GM19395 (cell line): ENCODE data around the gene LZTFL1.

Experiments used
- ATAC-seq: cut with Tn5 transposase; IDR thresholded peaks from one replicate; pipeline ENCODE4 v1.9.1; 2021; ENCODE audit warnings: mild to moderate bottlenecking, moderate library complexity; ENCODE audit not compliant: unreplicated experiment

Gene LZTFL1

GRCh38 chr3:45814322-45814721 lies 27.6 kb downstream of the LZTFL1 start:
- no peak for ATAC-seq

DNA sequence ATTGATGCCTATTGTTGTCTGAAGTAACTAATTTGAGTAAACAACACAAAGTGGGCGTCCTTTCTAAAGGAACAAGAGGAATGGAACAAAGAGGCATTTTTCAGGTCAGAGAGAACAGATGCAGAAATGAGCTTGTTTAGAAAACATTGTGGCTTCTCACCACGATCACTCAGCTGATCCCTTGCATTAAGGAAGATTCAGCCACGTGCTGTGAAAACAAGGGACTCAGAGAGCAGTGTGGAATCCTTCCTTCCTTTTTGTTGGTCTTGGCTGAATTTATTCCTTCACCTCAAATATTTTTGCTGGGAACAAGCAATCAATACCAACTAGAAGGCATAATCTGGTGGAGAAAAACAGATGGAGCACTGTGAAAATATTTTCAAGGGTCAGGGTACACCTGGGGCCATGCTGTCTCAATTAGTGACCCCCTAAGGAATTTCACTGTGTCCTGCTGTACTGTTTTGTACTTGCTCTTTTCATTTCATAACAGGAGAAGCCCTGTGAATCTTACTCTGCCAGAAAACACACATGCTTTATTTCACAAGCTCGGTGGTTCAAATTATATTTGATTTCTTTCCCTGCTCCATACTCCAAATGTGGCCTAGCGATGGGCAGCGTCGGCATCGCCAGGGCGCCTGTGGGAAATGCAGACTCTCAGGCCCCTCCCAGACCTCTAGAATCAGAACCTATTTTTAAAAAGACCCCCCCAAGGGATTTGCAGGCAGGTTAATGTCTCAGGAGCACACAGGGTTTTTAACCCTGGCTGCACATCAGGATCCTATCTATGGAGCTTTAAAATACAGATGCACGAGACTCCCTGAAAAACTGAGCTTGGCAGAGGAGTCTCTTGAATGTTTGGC lies 34.0 kb downstream of the LZTFL1 start:
- ATAC-seq = no peak

DNA sequence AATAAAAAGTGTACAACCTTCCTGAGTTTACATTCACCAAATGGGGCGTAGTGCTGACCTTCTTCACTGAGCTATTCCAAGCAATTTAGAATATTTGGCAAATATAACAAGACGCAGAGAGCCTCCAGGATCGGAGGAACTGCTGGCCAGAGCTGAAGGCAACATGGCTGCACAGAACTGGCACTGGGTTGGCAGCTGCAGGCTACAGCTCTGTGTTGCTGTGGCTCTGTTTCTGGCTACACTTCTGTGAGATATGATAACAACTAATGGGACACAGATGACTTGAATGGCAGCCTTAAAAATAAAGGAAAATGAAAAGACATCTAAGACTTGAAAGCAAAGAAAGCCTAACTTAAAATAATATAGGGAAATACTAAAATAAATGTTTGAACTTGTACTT lies 34.8 kb downstream of the LZTFL1 start:
- no peak for ATAC-seq

DNA sequence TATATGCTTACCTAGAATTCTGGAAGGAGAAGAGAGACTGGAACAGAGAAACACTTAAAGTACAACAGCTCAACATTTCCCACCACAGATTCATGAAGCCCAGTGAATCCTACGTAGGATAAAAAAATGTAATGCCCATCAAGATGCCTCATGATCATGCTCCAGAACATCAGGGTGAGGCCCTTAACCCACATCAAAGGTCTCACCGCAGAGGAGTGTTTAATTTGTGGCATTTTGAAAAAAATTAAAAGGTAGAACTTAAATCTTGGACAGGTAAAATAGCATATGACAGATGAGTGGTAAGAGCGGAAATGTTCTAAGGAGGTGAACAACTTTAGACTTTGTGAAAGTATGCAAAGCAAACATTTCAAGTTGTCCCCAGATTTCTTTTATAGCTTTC lies 35.8 kb downstream of the LZTFL1 start:
- no peak for ATAC-seq

DNA sequence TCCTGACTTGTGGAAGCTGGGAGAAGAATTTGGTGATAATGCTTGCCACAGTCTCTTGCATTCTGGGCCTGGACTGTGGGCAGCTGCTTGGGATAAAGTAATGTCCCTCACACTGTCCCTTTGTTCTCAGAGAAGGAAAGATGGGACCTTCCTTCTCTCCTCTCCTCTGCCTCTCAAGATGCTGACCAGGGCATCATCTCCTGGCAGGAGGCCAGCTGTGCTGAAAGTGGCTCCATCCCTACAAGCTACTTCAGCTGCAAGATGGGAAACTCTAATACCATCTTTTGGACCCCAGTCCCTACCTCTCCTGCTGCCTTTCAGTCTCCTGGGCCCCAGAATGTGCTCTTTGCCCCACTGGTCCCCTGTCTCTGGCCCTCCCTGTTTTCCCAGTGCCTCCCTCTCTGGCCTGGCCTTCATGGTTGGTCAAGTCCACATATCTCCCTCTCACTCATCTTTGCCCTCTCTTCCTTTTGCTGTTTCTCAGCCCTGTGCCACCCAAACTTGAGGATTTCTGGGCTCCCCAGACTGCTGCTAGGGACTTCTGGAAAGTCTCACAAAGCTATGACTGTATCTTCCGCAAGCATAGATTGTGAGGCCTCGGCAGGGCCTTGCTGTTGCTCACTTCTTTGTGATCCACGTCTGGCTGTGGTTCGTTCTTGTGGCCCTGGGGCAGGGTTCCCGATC lies 38.5 kb downstream of the LZTFL1 start:
- ATAC-seq = no peak

DNA sequence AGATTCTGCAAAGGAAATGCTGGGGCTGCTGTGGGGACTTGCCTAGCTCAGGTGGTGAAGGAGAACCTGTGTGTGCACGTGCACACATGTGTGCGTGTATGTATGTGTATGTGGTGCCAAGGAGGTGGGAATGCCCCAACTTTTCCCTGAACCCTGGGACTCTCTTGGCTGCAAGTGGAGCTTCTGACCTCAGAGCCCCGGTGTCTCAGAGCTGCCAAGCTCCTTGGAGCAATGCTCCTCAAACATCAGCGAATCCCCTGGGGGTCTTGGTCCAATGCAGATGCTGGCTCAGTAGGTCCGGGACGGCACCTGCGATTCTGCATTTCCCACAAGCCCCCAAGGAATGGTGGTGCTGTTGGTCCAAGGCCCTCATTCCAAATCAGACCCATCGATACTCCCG lies 39.8 kb downstream of the LZTFL1 start:
- no peak for ATAC-seq

GRCh38 chr3:45800611-45801010 lies 41.3 kb downstream of the LZTFL1 start:
- no peak for ATAC-seq

- ATAC-seq = no peak
These were observed 42.3 kb downstream of the LZTFL1 start for GRCh38 chr3:45799586-45799985.

GRCh38 chr3:45798034-45798433 lies 43.9 kb downstream of the LZTFL1 start:
- no peak for ATAC-seq

DNA sequence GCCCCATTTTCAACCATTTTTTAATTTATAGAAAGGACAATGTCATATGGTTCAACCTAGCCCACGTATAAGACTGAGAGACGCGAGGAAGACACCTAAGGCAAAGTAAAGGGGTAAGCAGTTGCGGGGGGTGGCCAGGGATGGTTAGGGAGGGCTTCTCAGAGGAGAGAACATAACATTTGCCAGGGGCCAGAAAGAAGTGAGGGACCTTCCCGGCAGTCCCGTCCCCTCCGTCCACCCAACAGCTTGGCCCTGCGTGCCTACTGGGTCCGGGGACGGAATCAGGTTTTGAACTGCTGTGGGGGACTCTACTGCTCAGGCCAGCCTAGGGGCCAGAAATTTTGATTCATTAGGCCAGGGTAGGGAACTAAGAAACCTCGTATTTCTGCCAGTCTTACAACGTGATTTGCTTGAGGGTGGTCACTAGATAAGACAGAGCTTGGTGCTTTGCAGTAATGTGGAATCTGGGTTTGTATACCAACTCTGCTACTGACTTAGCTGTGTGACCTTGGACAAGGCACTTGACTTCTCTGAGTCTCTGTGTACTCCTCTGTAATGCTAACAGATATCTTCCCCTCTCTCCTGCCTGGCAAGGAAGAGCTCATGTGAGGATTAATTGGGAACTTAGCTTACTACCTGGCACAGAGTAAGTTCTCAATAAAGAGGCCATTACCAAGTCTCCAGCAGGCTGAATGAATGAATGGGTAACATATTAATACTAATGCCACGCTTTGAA lies 44.8 kb downstream of the LZTFL1 start:
- no peak for ATAC-seq

DNA sequence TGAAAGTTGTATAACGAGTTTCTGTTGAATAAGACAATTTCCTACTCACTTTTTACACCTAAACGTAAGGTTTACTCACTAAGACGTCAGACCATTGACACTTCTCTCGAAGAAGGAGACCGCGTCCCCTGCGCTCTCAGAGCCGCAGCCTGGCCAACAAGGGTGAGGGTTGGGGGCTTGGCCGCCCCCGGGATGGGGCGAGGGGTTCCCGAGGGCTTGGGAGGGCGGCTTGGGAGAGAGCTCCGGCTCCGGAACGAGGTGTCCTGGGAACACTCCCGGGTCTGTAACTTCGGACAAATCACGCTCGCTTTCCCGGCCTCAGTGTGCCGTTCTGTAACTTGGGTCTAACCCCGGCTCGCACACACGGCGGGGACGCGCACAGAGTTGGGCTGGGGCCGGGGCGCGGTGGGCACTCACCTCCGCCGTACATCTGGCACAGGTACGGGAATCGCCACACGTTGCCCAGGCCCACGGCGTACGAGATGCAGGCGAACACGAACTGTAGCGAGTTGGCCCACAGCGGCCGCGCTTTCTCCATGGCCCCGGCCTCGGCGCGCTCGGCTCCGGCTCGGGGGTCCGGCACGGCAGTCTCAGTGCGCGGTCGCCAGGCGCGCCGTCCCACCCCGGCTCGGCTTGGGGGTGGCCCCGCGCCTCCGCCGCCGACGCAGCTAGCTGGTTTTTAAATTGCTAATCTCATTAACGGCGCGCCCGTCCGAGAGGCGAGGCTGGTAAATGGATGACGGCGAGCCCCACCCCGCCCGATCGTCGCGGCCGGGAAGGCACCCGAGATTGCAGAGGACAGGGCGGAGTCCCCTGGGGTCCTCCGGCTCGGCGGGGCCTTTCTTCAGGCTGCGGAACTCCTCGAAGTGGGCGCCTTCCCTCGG lies 45.8 kb downstream of the LZTFL1 start, which contains the start of gene SLC6A20:
TSS of gene SLC6A20 (minus strand) at position 655 of the 884 bp plus-strand sequence. CDS start at position 538, 117 bp downstream.
- ATAC-seq = no peak

DNA sequence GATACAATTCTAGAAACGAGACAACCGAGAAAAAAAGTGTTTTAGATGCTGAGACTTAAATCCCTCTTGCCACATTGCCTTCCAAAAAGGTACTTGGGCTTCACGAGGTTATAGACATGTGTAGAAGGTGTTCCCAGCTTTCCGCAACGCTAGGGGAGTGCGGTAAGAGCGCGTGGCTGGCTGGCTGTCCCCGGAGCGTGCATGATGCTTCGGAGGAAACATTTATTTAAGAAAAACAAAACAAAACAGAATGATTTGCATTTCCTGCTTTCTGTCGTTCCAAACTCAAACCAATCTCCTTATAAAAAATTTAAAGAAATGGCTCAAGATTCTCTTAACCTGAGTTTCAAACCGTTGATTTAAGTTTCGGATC lies 46.4 kb downstream of the LZTFL1 start:
- ATAC-seq = no peak

DNA sequence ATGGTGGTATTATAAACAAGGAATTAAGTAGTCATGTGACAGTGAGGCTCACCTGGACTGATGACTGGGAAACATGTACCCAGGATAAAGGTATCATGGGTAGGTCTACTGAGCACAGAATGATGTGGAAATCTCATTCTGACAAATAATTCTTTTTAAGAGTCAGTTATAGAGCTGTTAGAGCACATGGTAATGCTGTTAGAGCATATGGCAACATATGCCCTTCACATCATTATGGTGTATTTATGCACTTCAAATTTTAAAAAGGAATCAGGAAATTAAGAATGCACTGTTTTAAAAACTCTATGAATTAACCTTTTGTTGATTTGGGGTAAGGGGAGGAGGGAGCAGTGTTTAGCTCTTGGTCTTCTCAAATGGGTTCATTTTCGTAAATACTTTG lies 47.3 kb downstream of the LZTFL1 start:
- no peak for ATAC-seq

DNA sequence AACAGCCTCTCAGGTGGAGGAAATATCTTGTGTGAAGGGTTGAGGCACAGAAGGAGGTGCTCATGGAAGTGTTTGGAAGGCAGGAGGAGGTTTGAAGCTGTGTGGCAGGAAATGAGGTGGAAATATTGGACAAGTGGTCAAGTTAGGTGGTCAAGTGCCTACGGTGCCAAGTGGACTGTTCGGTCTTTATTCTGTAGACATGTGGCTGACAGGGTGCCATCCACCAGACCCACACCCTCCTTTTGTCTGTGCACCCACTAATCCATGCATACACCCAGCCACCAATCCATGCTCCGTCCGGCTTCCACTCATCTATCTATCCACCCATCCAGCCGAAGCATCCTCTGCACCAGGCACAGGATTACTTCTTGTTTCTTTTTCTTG lies 47.8 kb downstream of the LZTFL1 start:
- ATAC-seq = no peak

GRCh38 chr3:45793482-45794176 lies 48.3 kb downstream of the LZTFL1 start:
- no peak for ATAC-seq

DNA sequence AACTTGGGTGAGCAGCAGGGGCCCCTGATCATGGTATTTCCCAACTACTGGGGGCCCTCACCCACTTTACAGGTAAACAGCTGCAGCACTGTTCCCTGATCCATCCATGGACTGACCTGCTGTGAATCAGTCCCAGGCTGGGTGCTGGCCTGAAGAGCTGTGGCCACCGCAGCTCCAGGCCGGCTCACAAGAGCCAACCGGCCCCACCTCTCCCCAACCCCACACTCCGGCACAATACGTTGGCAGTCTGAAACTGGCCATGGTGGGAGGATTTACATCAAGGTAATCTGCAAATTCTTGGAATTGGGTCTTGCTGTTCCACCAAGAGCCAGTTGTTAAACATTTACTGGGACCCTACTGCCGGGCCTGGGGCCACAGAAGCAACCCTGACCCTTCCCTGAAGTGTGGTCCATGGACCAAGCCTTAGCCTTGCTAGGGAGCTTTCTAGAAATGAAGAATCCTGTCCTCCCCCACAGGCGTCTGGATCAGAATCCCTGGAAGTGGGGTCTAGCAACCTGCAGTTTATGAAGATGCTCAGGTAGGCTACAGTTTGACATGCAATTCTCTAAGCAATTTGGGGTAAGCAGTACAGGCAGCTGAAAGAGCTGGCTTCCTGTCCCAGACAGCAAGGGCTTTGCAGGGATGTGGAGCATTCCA lies 49.3 kb downstream of the LZTFL1 start:
- no peak for ATAC-seq

GRCh38 chr3:45792036-45792435 lies 49.9 kb downstream of the LZTFL1 start:
- no peak for ATAC-seq

- no peak for ATAC-seq
These were observed 51.3 kb downstream of the LZTFL1 start for GRCh38 chr3:45790596-45790995.

GRCh38 chr3:45789235-45789812 lies 52.6 kb downstream of the LZTFL1 start:
- ATAC-seq = no peak
